B cell (primary cell): ENCODE data around the gene CPSF2. TPM values are rescaled to one million over a fixed set of nuclear protein-coding genes. Genes with fewer than 3 reads are reported as not detected.

ENCODE experiments used
- ATAC-seq: fragments of 200-7000 bp; cut with Tn5 transposase; one replicate; pipeline ENCODE4 v1.10.0; 2021; ENCODE audit warnings: low read depth, mild to moderate bottlenecking, moderate number of reproducible peaks, moderate library complexity
- CTCF ChIA-PET: fragments of 350-600 bp; sonication (Branson Sonifier 250); formaldehyde crosslinking; loops from one replicate; lab custom pipeline; 2021; ENCODE audit warnings: antibody characterized with exemption, inconsistent platforms; lab: Charles Lee
- POLR2A ChIA-PET: fragments of 350-600 bp; sonication (Branson Sonifier 250); formaldehyde crosslinking; loops from one replicate; lab custom pipeline; 2021; ENCODE audit warnings: antibody characterized with exemption; lab: Charles Lee
- DNase-seq: peaks from one replicate; pipeline ENCODE4 v3.0.0; 2013
- H2AFZ ChIP-seq: 2 replicates; pipeline ENCODE4 v1.6.1; 2012; ENCODE audit warnings: mild to moderate bottlenecking, low read depth, low read length; ENCODE audit not compliant: insufficient read depth, poor library complexity, severe bottlenecking
- H3K27ac ChIP-seq, 2 donors: 1 replicate in 1 of 2; 2 replicates in 1 of 2; pipeline ENCODE4 v1.5.1; 2012 to 2013; ENCODE audit warnings: low read length in 2 of 2, mild to moderate bottlenecking in 2 of 2, moderate library complexity in 1 of 2
- H3K27me3 ChIP-seq, 4 experiments: fragments of 200-600 bp in 1 of 4; sonication (generic) in 1 of 4; replicated peaks in 1 of 4; 1 replicate in 2 of 4; 2 replicates in 2 of 4; pipeline versions ENCODE4 v1.6.1 to v1.7.0; 2013 to 2016; ENCODE audit warnings: low read length in 3 of 4, mild to moderate bottlenecking in 2 of 4, mixed read lengths in 1 of 4, moderate library complexity in 1 of 4; ENCODE audit not compliant: insufficient read depth in 4 of 4, control insufficient read depth in 3 of 4; ENCODE audit errors: control extremely low read depth in 1 of 4
- H3K36me3 ChIP-seq, 2 experiments: replicated peaks in 1 of 2; 1 replicate in 1 of 2; 2 replicates in 1 of 2; pipeline versions ENCODE4 v1.6.1 to v1.7.1; 2013; ENCODE audit warnings: low read length in 1 of 2; ENCODE audit not compliant: insufficient read depth in 2 of 2, control insufficient read depth in 1 of 2; ENCODE audit errors: control extremely low read depth in 1 of 2, extremely low read depth in 1 of 2
- H3K4me1 ChIP-seq, 2 donors: fragments of 200-600 bp in 1 of 2; sonication (generic) in 1 of 2; 1 replicate in 1 of 2; 2 replicates in 1 of 2; pipeline versions ENCODE4 v1.5.1 to v1.6.1; 2013 to 2017; ENCODE audit warnings: low read length in 2 of 2; ENCODE audit not compliant: control insufficient read depth in 2 of 2, insufficient read depth in 2 of 2
- H3K4me2 ChIP-seq: replicated peaks from 2 replicates; pipeline ENCODE3; 2012; ENCODE audit warnings: mild to moderate bottlenecking, low read depth, low read length; ENCODE audit not compliant: poor library complexity, severe bottlenecking
- H3K4me3 ChIP-seq, 5 experiments: fragments of 200-600 bp in 1 of 5; sonication (generic) in 1 of 5; 1 replicate in 3 of 5; 2 replicates in 2 of 5; pipeline versions ENCODE4 v1.5.1 to v1.7.0; 2011 to 2016; ENCODE audit warnings: low read length in 4 of 5, mild to moderate bottlenecking in 4 of 5, low read depth in 2 of 5, control low read depth in 1 of 5, moderate library complexity in 1 of 5; ENCODE audit not compliant: insufficient read depth in 1 of 5; ENCODE audit errors: control extremely low read depth in 1 of 5, extremely low read depth in 1 of 5
- H3K79me2 ChIP-seq: fragments of 200-600 bp; sonication (generic); one replicate; pipeline ENCODE4 v1.6.0; 2016; ENCODE audit warnings: low read length; ENCODE audit not compliant: control insufficient read depth, insufficient read depth
- H3K9ac ChIP-seq: fragments of 200-600 bp; sonication (generic); 2 replicates; pipeline ENCODE4 v1.6.1; 2017; ENCODE audit warnings: mild to moderate bottlenecking, low read length, moderate library complexity
- H3K9me3 ChIP-seq, 3 donors: one replicate each; pipeline versions ENCODE4 v1.6.1 to v1.7.1; 2013; ENCODE audit warnings: low read length in 2 of 3; ENCODE audit not compliant: control insufficient read depth in 2 of 3, insufficient read depth in 1 of 3; ENCODE audit errors: control extremely low read depth in 1 of 3
- H4K20me1 ChIP-seq: 2 replicates; pipeline ENCODE4 v1.6.0; 2012; ENCODE audit warnings: mild to moderate bottlenecking, low read length; ENCODE audit not compliant: insufficient read depth, control insufficient read depth, poor library complexity, severe bottlenecking
- H3K27ac Mint-ChIP-seq: one replicate; pipeline ENCODE4 v1.8.0; 2021; ENCODE audit warnings: mixed read lengths
- H3K27me3 Mint-ChIP-seq: one replicate; pipeline ENCODE4 v1.8.0; 2021; ENCODE audit warnings: mixed read lengths
- H3K4me1 Mint-ChIP-seq: one replicate; pipeline ENCODE4 v1.8.0; 2021; ENCODE audit warnings: mixed read lengths
- H3K4me3 Mint-ChIP-seq: one replicate; pipeline ENCODE4 v1.8.0; 2021; ENCODE audit warnings: mixed read lengths
- H3K9me3 Mint-ChIP-seq: one replicate; pipeline ENCODE4 v1.8.0; 2022; ENCODE audit warnings: mixed read lengths; ENCODE audit not compliant: insufficient read depth
- EZH2 ChIP-seq: IDR thresholded peaks from 2 replicates; pipeline ENCODE4 v1.6.1; 2012; ENCODE audit warnings: borderline replicate concordance, low read depth, mild to moderate bottlenecking, moderate library complexity, low read length; ENCODE audit not compliant: insufficient read depth, poor library complexity, severe bottlenecking
- WGBS: methylation state at CpG from one replicate; pipeline ENCODE4 v1.1.5; 2013; ENCODE audit warnings: missing lambda C conversion rate; ENCODE audit not compliant: insufficient coverage; 5-methylcytosine and 5-hydroxymethylcytosine counted together
- intact Hi-C: fragments of 100-400 bp; cut with micrococcal nuclease; formaldehyde crosslinking; loops from one replicate; pipeline ENCODE4 v1.10.0; 2022
- polyA plus RNA-seq: library from polyadenylated mRNA; depleted of rRNA; stranded (reverse); fragments of >200 nt; gene quantifications from 2 replicates; pipeline ENCODE4 v1.2.3, GENCODE V29; 2012
- total RNA-seq, 2 donors: library from RNA; stranded (reverse); fragments of 120-200 nt in 1 of 2; gene quantifications; 1 replicate in 1 of 2; 2 replicates in 1 of 2; pipeline versions ENCODE4 v1.2.3 to v1.2.4, GENCODE V29; 2013 to 2022
- TF ChIP-seq, protein P1 (sequence below): fragments of 200-600 bp; IDR thresholded peaks from one replicate; pipeline ENCODE4 v1.8.0; 2022; ENCODE audit warnings: antibody characterized with exemption, mild to moderate bottlenecking

The CPSF2 gene
- total and polyA plus RNA-seq, 2 donors (not counting 1 experiment from before 2014, with no cell fraction given) = 5.2 to 42.6 TPM

DNA sequence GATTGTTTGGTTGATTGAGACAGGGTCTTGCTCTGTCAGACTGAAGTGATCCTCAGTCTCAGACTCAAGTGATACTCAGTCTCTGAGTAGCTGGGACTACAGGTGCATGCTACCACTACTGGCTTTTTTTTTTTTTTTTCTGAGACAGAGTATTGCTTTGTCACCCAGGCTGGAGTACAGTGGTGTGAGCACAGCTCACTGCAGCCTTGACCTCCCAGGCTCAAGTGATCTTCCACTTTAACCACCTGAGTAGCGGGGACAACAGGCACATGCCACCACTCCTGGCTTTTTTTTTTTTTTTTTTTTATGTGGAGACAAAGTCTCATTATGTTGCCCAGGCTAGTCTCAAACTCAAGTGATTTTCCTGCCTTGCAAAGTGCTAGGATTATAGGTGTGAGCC, 31.8 kb downstream of the CPSF2 start:
- no peaks in the 10 kb centered on the region for H3K9me3 Mint-ChIP-seq
- H3K27me3 ChIP-seq = no peaks in the 10 kb centered on the region
- peaks cover 3% of the 10 kb centered on the region for H3K79me2 ChIP-seq
- H3K4me1 Mint-ChIP-seq = no peaks in the 10 kb centered on the region
- no peak overlapping the region for H3K4me3 Mint-ChIP-seq
- H2AFZ ChIP-seq = no peak overlapping the region
- H3K4me2 ChIP-seq = no peak overlapping the region
- DNase-seq (no peak), ATAC-seq (no peak)
- H3K27me3 Mint-ChIP-seq = no peaks in the 10 kb centered on the region
- intact Hi-C loops = no loop called here
- H3K27ac ChIP-seq = no peak overlapping the region
- peaks cover 15 to 48% of the 10 kb centered on the region in 2 experiments for H3K36me3 ChIP-seq
- TF ChIP-seq EZH2 = no peak
- no peaks in the 10 kb centered on the region for H4K20me1 ChIP-seq
- no peak overlapping the region for H3K9ac ChIP-seq
- H3K9me3 ChIP-seq = no peaks in the 10 kb centered on the region
- no peak overlapping the region for H3K4me3 ChIP-seq
- no CpG with 5 or more reads among the region's 1 CpG for WGBS
- ChIA-PET POLR2A (interaction anchor here (0.7 kb wide), 1 partner anchor 503 kb away, joined by 7 read pairs; no protein-coding TSS in a partner anchor), CTCF (no interaction called here)
- H3K4me1 ChIP-seq = no peaks in the 10 kb centered on the region
- no peak overlapping the region for H3K27ac Mint-ChIP-seq

DNA sequence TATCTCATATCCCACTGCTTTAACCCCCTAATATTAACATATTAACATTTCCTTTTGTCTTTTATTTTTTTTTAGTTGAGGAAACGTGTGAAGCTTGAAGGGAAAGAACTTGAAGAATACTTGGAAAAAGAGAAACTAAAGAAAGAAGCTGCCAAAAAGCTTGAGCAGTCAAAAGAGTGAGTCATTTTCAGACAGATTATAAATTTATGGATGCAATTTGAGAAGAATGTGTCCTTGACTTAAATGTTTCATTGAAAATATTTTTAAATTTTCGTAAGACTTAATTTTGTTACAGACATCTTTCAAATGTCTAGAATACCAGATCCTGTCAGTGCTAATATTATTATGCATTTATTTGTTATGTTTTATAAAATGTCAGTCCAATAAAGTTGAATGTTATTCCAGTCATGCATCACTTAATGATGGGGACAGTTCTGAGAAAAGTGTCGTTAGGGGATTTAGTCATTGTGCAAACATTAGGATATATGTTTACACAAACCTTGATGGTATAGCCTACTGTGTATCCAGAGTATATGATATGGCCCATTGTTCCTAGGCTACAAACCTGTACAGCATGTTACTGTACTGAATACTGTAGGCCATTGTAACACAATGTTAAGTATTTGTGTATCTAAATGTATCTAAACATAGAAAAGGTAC, 32.6 kb downstream of the CPSF2 start:
- Histone ChIP-seq H3K36me3 (peaks cover 18 to 45% of the 10 kb centered on the region in 2 experiments), H3K9ac (no peak overlapping the region)
- CTCF ChIA-PET = no interaction called here

More for the DNA sequence above, 32.6 kb downstream of the CPSF2 start:
- Histone ChIP-seq H3K4me3 (no peak overlapping the region), H3K27me3 (no peaks in the 10 kb centered on the region), H3K27ac (no peak overlapping the region), H3K4me1 (no peaks in the 10 kb centered on the region), H2AFZ (no peak overlapping the region), H3K9me3 (no peaks in the 10 kb centered on the region), H3K79me2 (no peaks in the 10 kb centered on the region), H4K20me1 (no peaks in the 10 kb centered on the region), H3K4me2 (no peak overlapping the region)
- ATAC-seq (no peak), DNase-seq (no peak)
- H3K4me1 Mint-ChIP-seq = no peaks in the 10 kb centered on the region
- H3K27ac Mint-ChIP-seq = no peak overlapping the region
- POLR2A ChIA-PET = interaction anchor here (0.7 kb wide), 1 partner anchor 503 kb away, joined by 7 read pairs; no protein-coding TSS in a partner anchor
- no peak for TF ChIP-seq EZH2
- TF ChIP-seq, protein P1, sequence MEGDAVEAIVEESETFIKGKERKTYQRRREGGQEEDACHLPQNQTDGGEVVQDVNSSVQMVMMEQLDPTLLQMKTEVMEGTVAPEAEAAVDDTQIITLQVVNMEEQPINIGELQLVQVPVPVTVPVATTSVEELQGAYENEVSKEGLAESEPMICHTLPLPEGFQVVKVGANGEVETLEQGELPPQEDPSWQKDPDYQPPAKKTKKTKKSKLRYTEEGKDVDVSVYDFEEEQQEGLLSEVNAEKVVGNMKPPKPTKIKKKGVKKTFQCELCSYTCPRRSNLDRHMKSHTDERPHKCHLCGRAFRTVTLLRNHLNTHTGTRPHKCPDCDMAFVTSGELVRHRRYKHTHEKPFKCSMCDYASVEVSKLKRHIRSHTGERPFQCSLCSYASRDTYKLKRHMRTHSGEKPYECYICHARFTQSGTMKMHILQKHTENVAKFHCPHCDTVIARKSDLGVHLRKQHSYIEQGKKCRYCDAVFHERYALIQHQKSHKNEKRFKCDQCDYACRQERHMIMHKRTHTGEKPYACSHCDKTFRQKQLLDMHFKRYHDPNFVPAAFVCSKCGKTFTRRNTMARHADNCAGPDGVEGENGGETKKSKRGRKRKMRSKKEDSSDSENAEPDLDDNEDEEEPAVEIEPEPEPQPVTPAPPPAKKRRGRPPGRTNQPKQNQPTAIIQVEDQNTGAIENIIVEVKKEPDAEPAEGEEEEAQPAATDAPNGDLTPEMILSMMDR = no peak
- H3K9me3 Mint-ChIP-seq = no peaks in the 10 kb centered on the region
- WGBS = no CpG with 5 or more reads among the region's 3 CpGs
- no peak overlapping the region for H3K4me3 Mint-ChIP-seq
- intact Hi-C loops = no loop called here
- no peaks in the 10 kb centered on the region for H3K27me3 Mint-ChIP-seq
